Spleen (tissue), 11 donors: ENCODE data around the gene ZCCHC7. TPM values are rescaled to one million over a fixed set of nuclear protein-coding genes. Genes with fewer than 3 reads are reported as not detected.
A peak's percentile ranks its signal among the peaks of the same experiment; 100 is the strongest.

ENCODE experiments used
- DNase-seq: peaks from one replicate; pipeline ENCODE4 v3.0.0-alpha.2; 2020
- H3K27ac ChIP-seq, 8 donors: fragments of 200-600 bp; sonication (generic) in 7 of 8; 1 replicate in 4 of 8; 2 replicates in 4 of 8; pipeline versions ENCODE4 v1.5.0 to v1.8.0; 2016 to 2021; ENCODE audit warnings: inconsistent platforms in 4 of 8, mild to moderate bottlenecking in 4 of 8, moderate library complexity in 1 of 8
- H3K27me3 ChIP-seq, 7 donors: fragments of 200-600 bp; sonication (generic) in 6 of 7; replicated peaks in 1 of 7; 1 replicate in 4 of 7; 2 replicates in 3 of 7; pipeline versions ENCODE4 v1.5.0 to v1.8.0; 2016 to 2021; ENCODE audit warnings: inconsistent platforms in 3 of 7, mild to moderate bottlenecking in 1 of 7
- H3K36me3 ChIP-seq, 6 donors: fragments of 200-600 bp; sonication (generic) in 5 of 6; 1 replicate in 4 of 6; 2 replicates in 2 of 6; pipeline versions ENCODE4 v1.5.0 to v1.8.0; 2016 to 2021; ENCODE audit warnings: inconsistent platforms in 2 of 6
- H3K4me1 ChIP-seq, 6 donors: fragments of 200-600 bp; sonication (generic) in 5 of 6; 1 replicate in 3 of 6; 2 replicates in 3 of 6; pipeline versions ENCODE4 v1.5.0 to v1.8.0; 2016 to 2021; ENCODE audit warnings: inconsistent platforms in 3 of 6
- H3K4me3 ChIP-seq, 8 donors: fragments of 200-600 bp; sonication (generic) in 7 of 8; 1 replicate in 4 of 8; 2 replicates in 4 of 8; pipeline versions ENCODE4 v1.5.0 to v1.8.0; 2016 to 2021; ENCODE audit warnings: inconsistent platforms in 4 of 8, mild to moderate bottlenecking in 4 of 8, moderate library complexity in 2 of 8
- H3K9me3 ChIP-seq, 8 donors: fragments of 200-600 bp; sonication (generic) in 7 of 8; 1 replicate in 4 of 8; 2 replicates in 4 of 8; pipeline versions ENCODE4 v1.5.0 to v1.8.0; 2016 to 2021; ENCODE audit warnings: inconsistent platforms in 4 of 8
- POLR2A ChIP-seq, 3 donors: fragments of 450-650 bp; IDR thresholded peaks; one replicate each; pipeline ENCODE4 v1.5.1; 2017; ENCODE audit warnings: antibody characterized with exemption in 3 of 3, mild to moderate bottlenecking in 1 of 3
- POLR2AphosphoS5 ChIP-seq, 3 donors: sonication (generic); formaldehyde crosslinking; IDR thresholded peaks; one replicate each; pipeline ENCODE4 v1.5.1; 2017; ENCODE audit warnings: antibody characterized with exemption in 3 of 3
- WGBS, 5 donors: extraction: QIAGEN DNeasy Blood & Tissue Kit in 3 of 5; methylation state at CpG; one replicate each; pipeline versions ENCODE4 v1.1.5 to v1.1.7; 2013 to 2018; 5-methylcytosine and 5-hydroxymethylcytosine counted together
- intact Hi-C: fragments of 100-400 bp; cut with DNase I; formaldehyde crosslinking; loops from one replicate; pipeline ENCODE4 v1.15.0; 2023; ENCODE audit warnings: low total_unique reads
- polyA plus RNA-seq, 3 donors: library from polyadenylated mRNA; stranded (reverse); fragments of 200-250 nt; gene quantifications; one replicate each; pipeline ENCODE4 v1.2.1, GENCODE V29; 2013
- total RNA-seq, 7 donors: library from RNA; depleted of rRNA in 3 of 7; stranded (reverse); fragments of >200 nt in 3 of 7; fragmentation: NEBNext Ultra II Directional in 4 of 7; extraction: Animal tissue kit (Norgen Biotek cat#: 25700) in 4 of 7; gene quantifications; one replicate each; pipeline versions ENCODE4 v1.1.0 to v1.2.1, GENCODE V29; 2016 to 2021
- TF ChIP-seq, protein P1 (sequence below), 11 experiments: fragments of 200-600 bp in 7 of 11; fragments of 450-650 bp in 4 of 11; sonication (generic) in 4 of 11; IDR thresholded peaks in 8 of 11; conservative IDR thresholded peaks in 3 of 11; 1 replicate in 7 of 11; 2 replicates in 4 of 11; pipeline versions ENCODE4 v1.4.0 to v1.8.0; 2016 to 2021; ENCODE audit warnings: antibody characterized with exemption in 11 of 11, inconsistent platforms in 4 of 11, mild to moderate bottlenecking in 1 of 11
- donor health status: healthy with polysubstance abuse.
- donor health status: DM: no; HTN: no; CAD: no; lungs with moderate emphysema.
- donor health status: DM: no; HTN: no; CAD: no.
- donor health status: Bipolar disorder and iron deficiency.
- donor health status: healthy.
- donor health status: DM: no; HTN: no; CAD: no.
- donor health status: DM: yes; HTN: yes; CAD: no.

The ZCCHC7 gene
- total and polyA plus RNA-seq, 10 donors: 17.0 to 50.6 (median 38.1) TPM

DNA sequence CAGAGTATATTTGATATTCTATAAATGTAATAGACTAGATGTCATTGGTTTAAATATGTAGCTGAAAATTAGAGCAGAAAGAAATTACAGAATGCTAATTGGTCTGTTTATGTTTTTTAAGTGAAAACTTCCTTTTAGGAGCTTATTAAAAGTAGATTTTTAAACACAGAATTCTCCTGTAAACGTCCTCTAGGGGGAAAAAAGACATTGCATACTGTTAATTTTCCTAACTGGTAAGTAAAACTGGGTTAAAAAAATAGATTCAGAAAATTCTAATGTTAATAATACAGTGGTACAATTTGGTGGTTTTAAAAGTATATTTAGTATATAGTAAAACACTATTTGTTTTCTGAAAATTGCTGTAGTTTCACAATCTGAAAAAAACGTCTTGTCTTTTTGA, 59.8 kb downstream of the ZCCHC7 start:
- peaks cover 0 to 28% (median 0%) of the 10 kb centered on the region in 6 donors for H3K4me1 ChIP-seq
- no peak overlapping the region for H3K4me3 ChIP-seq
- intact Hi-C loops: no loop called here
- TF ChIP-seq POLR2AphosphoS5 (IDR thresholded peaks at IDR 0.05): no peak
- no peak for TF ChIP-seq POLR2A (IDR thresholded peaks at IDR 0.05)
- TF ChIP-seq, protein P1, sequence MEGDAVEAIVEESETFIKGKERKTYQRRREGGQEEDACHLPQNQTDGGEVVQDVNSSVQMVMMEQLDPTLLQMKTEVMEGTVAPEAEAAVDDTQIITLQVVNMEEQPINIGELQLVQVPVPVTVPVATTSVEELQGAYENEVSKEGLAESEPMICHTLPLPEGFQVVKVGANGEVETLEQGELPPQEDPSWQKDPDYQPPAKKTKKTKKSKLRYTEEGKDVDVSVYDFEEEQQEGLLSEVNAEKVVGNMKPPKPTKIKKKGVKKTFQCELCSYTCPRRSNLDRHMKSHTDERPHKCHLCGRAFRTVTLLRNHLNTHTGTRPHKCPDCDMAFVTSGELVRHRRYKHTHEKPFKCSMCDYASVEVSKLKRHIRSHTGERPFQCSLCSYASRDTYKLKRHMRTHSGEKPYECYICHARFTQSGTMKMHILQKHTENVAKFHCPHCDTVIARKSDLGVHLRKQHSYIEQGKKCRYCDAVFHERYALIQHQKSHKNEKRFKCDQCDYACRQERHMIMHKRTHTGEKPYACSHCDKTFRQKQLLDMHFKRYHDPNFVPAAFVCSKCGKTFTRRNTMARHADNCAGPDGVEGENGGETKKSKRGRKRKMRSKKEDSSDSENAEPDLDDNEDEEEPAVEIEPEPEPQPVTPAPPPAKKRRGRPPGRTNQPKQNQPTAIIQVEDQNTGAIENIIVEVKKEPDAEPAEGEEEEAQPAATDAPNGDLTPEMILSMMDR (IDR thresholded peaks at IDR 0.05 in 8 of 11, conservative IDR thresholded peaks at IDR 0.05 in 3 of 11): no peak
- no peak for DNase-seq
- H3K9me3 ChIP-seq: peaks cover 0 to 6% (median 0%) of the 10 kb centered on the region in 8 donors
- no peak overlapping the region for H3K27ac ChIP-seq
- WGBS, 5 donors: 58 to 81% (median 79%) methylated on average over 2 of the region's 2 CpGs
- H3K36me3 ChIP-seq: peaks cover 0 to 19% (median 3%) of the 10 kb centered on the region in 6 donors
- no peaks in the 10 kb centered on the region for H3K27me3 ChIP-seq

DNA sequence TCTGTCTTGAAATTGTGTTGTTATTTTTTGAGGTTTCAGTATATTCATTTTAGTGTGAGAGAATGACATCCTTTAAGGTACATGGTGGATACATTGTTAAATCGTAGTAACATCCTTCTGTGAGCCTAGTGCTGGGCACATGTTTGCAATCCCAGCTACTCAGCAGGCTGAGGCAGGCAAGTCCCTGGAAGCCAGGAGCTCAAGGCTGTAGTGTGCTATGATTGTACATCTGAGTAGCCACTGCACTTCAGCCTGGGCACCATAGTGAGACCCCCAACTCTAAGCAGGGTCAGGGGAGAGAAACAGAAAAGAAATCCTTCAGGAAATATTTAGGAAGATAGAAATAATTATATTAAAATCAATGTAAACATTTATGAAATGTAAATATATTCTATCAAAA, 62.3 kb downstream of the ZCCHC7 start:
- 88 to 94% (median 92%) methylated on average over 1 of the region's 1 CpG for WGBS, 5 donors
- H3K4me3 ChIP-seq: no peak overlapping the region
- intact Hi-C loops: no loop called here
- H3K27ac ChIP-seq: no peak overlapping the region
- H3K36me3 ChIP-seq: peaks cover 0 to 4% (median 0%) of the 10 kb centered on the region in 6 donors
- TF ChIP-seq, protein P1 (IDR thresholded peaks at IDR 0.05 in 8 of 11, conservative IDR thresholded peaks at IDR 0.05 in 3 of 11): no peak
- no peak for TF ChIP-seq POLR2AphosphoS5 (IDR thresholded peaks at IDR 0.05)
- no peaks in the 10 kb centered on the region for H3K27me3 ChIP-seq
- peaks cover 0 to 8% (median 0%) of the 10 kb centered on the region in 8 donors for H3K9me3 ChIP-seq
- no peak for DNase-seq
- H3K4me1 ChIP-seq: peaks cover 0 to 42% (median 12%) of the 10 kb centered on the region in 6 donors

DNA sequence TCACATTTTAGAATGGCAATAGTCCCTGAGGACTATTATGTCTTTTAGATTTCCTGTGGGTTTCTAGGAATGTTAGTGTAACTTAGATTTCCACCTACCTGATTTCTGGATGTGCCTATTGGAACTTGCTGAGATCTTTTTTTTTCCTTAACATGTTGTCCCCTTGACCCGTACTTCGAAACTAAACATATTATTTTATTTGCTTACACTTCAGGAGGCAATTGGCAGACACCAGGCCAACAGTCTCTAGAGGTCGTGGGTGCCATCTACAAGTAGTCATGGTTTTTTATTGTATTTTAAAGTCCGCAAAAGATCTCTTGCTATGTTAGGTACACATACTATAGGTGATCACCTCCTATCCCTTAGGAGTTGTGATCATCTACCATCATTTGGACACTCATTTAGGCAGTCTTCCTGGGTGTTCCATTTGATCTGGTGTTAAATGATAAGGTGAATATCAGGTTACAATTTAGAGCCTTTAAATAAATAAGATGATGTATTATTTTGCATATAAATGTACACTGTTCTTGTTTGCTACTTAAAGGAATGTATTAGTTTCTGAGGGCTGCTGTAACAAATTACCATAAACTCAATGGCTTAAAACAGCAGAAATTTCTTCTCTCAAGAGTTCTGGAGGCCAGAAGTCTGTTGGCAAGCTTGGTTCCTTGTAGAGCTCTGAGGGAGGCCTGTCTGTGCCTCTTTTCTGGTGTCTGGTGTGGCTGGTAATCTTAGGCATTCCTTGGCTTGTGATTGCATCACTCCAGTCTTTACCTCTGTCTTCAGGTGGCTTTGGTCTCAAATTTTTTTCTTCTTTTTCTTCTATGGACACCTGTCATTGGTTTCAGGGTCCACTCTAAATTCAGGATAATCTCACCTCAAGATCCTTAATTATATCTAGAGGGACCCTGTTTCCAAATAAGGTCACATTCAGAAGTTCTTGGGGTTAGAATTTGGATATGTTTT, 64.8 kb downstream of the ZCCHC7 start:
- WGBS, 5 donors: 94 to 98% (median 97%) methylated on average over 4 of the region's 4 CpGs
- H3K4me1 ChIP-seq: peaks cover 0 to 40% (median 19%) of the 10 kb centered on the region in 6 donors
- intact Hi-C loops: no loop called here
- TF ChIP-seq, protein P1 (IDR thresholded peaks at IDR 0.05 in 8 of 11, conservative IDR thresholded peaks at IDR 0.05 in 3 of 11): no peak
- no peak for TF ChIP-seq POLR2AphosphoS5 (IDR thresholded peaks at IDR 0.05)
- TF ChIP-seq POLR2A (IDR thresholded peaks at IDR 0.05): no peak
- no peaks in the 10 kb centered on the region for H3K27me3 ChIP-seq
- H3K4me3 ChIP-seq: no peak overlapping the region
- no peak for DNase-seq
- no peak overlapping the region for H3K27ac ChIP-seq
- peaks cover 0 to 8% (median 0%) of the 10 kb centered on the region in 8 donors for H3K9me3 ChIP-seq
- peaks cover 0 to 18% (median 0%) of the 10 kb centered on the region in 6 donors for H3K36me3 ChIP-seq

DNA sequence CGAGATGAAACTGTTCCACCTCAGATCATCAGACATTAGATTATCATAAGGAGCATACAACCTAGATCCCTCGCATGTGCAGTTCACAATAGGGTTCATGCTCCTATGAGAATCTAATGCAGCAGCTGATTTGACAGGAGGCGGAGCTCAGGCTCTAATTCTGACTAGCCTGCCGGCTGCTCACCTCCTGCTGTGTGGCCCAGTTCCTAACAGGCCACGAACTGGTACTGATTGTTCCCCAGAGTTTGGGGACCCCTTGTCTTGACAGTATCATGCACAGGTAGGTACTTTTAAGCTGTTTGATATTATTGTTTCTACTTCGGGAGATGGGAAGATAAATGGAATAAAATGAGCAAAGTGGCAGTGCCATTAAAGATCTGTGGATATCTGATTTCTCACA, 66.9 kb downstream of the ZCCHC7 start:
- intact Hi-C loops: no loop called here
- WGBS, 5 donors: 63 to 79% (median 75%) methylated on average over 6 of the region's 6 CpGs
- Histone ChIP-seq H3K27ac (peak overlapping the region; percentile 48 to 83 (median 70)), H3K27me3 (no peaks in the 10 kb centered on the region), H3K36me3 (peaks cover 0 to 24% (median 0%) of the 10 kb centered on the region in 6 donors), H3K4me1 (peaks cover 0 to 57% (median 24%) of the 10 kb centered on the region in 6 donors), H3K4me3 (peak overlapping the region in 2 of 8 donors; percentile 7 to 45), H3K9me3 (peaks cover 0 to 3% (median 0%) of the 10 kb centered on the region in 8 donors)
- DNase-seq: peak; percentile 78
- no peak for TF ChIP-seq POLR2A (IDR thresholded peaks at IDR 0.05)
- TF ChIP-seq, protein P1 (IDR thresholded peaks at IDR 0.05 in 8 of 11, conservative IDR thresholded peaks at IDR 0.05 in 3 of 11): no peak
- peak in 2 of 3 donors; percentile 8 to 19 for TF ChIP-seq POLR2AphosphoS5 (IDR thresholded peaks at IDR 0.05)
